ENCODE data around the gene MAP2K4.
A peak's percentile ranks its signal among the peaks of the same experiment; 100 is the strongest.

MAP2K4 gene

GRCh38 chr17:12178644-12179330 is 158.1 kb downstream of the MAP2K4 start:
- FAIRE-seq = no peak

GRCh38 chr17:12180644-12181261 is 160.1 kb downstream of the MAP2K4 start:
- FAIRE-seq = peak; percentile 90

- FAIRE-seq = no peak
These were observed 167.0 kb downstream of the MAP2K4 start for GRCh38 chr17:12187658-12188057.

- FAIRE-seq = no peak
These were observed 172.6 kb downstream of the MAP2K4 start for GRCh38 chr17:12193144-12193735.

Data from endometrium (tissue), 2 donors.